Measurements from ENCODE around the gene ITPR1.
A peak's percentile ranks its signal among the peaks of the same experiment; 100 is the strongest.

The ITPR1 gene

DNA sequence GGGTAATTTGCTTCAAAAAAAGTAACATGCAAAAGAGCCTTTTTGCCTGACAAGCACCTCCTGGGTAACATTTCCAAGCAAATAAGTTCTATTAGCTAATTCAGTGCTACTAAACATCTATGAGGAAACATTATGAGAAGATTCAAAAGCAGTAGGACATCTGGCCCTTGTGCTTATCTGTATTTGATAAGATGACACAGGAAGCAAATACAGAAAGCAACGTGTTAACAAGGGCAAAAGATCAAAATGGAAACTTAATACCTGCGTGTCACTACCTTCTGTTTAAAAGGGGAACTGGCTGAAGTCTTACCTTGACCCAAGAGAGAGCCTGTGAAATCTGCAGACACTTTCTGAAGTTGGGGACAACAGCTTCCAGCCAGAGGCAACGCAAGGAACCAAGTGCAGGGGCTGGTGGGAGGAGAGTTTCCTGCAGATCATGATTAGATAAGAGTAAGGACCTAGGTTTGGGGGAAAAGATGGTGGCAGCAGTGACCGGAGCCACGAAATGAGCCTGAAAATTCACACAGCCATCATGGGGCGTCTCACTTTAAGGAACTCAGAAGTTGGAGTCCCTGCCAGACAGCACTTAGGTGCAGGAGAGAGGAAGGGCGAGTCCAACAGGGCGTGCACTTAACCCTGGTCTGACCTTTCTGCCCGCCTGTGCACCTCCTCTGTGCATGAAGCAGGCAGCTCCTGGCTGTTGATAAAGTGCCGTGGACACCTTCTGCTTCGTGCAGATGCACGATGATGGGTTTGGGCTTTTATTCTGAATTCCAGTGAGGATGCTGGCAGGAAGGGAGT lies 332.5 kb downstream of the ITPR1 start:
- DNase-seq (ENCODE audit: low read depth in 2 of 2): no peak

DNA sequence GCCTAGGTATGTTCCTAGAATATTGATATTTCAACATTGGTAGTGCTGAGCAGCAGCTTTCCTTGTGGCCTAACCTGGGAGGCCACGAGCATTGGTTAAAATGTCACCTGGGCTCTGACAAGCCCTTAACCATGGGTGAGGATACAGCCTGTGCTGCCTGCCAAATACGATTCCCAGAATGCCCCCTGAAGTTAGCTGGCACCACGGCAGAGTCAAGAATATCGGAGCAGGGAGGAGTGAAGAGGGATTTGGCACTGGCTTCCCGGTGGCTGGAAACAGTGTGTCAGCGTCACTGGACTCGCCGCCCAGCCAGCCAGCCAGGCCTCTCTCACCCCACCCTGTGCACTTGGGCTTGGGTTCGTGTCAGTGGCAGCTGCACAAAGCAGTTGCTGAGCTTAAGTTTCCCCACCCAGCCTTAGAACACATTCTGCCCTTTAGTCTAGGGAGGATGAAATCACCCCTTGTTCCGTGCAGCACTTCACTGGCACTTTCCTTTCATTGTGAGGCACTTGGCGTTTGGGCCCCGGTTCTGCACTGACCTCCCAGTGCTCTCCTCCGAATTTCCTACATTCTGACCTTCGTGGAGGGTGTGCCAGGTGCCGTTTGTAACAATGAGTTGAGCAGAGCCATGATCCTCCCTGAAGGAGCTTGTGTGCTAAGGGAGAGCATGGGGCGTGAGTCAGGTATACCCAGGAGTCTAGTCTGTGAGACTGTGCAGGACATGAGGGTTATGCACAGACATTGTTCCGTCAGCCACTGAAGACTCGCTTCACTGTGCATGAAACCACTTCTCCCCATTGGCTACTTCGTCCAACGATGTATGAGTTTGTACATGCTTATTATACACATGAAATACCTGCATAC lies 333.3 kb downstream of the ITPR1 start:
- no peak for DNase-seq (ENCODE audit: low read depth in 2 of 2)

DNA sequence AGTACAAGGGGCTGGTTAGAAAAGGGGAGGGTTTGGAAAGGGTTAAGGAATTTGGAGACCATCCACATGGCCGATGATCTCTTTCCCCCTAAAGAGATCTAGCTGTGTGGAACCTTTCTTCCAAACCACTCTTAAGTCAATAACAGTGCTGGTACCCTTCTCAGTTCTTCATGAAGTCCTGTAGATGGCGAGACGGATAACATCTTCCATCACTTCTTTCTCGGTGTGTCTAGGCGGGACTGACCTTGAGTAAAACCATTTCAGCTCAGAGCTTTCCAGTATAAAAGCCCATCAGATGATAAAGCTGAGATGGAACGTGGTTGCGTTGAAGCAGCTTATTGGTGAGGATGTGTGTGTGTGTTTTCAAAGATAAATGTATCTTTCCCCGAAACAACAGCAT lies 334.6 kb downstream of the ITPR1 start:
- no peak for DNase-seq (ENCODE audit: low read depth in 2 of 2)

DNA sequence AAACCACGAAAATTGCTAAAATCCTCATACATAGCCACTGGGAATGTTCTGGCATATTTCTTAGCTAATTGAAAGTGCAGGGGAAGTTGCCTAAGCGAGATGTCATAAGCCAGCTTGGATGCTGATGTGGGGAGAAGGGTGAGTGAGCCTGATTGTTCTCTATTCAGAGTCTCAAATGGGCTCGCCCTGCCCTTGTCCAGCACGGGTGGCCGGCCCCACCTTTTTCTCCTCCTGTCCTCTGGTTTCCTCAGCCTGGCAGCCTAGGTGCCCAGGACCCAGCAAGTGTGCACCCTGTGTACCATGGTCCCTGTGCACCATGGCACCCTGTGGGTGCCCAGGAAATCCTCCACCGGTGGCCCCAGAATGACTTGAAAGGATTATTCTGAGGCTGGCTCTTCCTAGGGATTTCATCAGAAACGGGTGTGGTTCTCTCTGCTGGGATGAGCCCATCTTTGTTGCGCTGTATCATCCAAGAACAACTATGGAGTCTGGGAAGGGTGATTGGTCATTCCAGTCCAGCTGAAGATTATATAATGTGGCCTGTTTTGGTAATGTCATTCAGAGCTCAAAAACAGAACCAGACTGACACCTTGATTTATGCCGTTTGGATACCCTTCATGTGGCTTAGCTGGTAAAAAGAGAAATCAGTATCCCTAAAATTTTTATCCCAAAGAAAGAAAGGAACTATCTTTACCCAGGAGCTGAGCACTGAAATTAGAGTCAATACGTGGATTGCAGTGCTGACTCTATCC lies 335.3 kb downstream of the ITPR1 start:
- DNase-seq (ENCODE audit: low read depth in 2 of 2): peak; percentile 69 to 71

DNA sequence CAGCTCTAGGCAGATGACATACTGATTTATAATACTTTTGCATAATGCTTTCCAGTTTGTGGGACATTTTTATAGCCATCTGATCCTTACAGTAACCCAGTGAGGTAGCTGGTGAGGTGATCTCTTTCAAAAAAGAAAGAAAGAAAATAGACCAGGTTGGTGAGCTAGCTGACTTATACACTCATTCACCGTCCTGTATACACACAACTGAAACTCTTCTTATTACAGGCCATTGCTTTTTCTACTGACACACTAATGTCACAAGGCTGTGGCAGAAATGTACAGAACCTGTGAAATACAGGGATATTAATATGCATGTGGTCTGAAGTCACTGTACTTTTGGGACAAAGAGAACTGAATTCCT lies 335.9 kb downstream of the ITPR1 start:
- DNase-seq (ENCODE audit: low read depth in 2 of 2): no peak

DNA sequence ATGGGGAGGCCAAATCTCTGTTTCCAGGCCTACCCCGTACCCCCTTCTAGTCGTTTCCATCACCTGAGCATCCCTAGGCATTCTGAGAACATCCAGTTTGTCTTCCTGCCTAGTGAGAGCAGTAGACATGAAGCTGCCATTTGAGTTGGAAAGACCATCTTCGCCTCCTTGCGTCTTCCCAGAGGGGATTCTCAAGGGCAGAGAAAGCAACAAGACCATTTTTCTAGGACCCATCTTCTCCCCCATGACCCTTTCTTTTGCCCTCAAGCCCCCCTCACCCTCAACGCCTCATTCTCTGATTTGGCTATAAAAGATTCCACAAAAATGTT lies 337.4 kb downstream of the ITPR1 start:
- no peak for DNase-seq (ENCODE audit: low read depth in 2 of 2)

DNA sequence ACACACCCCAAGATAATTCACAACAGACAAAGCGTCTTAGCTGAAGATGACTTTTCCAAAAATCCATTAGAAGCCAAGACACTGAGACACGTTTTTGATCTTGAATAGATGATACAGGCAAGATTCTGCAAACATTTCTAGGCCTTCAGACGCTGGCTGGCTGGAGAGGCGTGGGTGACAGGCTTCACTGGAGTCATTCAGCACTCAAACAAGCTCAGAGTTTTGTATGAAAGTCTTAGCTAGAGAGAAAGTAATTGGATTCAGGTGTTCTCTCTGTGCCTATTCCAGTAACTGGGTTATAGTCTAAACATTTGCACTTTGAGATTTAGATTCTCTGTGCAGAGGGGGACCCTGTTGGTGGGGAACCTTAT lies 338.4 kb downstream of the ITPR1 start:
- DNase-seq (ENCODE audit: low read depth in 2 of 2): no peak

DNA sequence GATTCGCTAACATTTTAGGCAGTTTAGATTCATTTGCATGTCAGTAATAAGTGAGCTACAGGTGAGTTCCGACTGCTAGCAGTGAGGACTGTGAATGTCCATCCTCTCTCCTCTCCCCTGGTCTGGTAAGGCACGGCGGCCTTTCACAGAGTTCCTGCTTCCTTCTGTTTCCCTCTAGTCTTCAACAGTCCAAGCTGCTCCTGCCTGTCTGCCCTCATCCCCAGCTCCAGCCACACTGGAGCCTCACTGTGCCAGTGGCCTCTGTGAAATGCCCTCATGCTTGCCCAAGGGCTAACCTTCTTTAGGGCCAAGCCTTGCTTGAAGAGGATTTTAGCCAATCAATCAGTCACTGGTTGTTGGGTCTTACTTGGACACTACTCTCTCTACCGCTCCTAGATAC lies 340.3 kb downstream of the ITPR1 start:
- no peak for DNase-seq (ENCODE audit: low read depth in 2 of 2)

DNA sequence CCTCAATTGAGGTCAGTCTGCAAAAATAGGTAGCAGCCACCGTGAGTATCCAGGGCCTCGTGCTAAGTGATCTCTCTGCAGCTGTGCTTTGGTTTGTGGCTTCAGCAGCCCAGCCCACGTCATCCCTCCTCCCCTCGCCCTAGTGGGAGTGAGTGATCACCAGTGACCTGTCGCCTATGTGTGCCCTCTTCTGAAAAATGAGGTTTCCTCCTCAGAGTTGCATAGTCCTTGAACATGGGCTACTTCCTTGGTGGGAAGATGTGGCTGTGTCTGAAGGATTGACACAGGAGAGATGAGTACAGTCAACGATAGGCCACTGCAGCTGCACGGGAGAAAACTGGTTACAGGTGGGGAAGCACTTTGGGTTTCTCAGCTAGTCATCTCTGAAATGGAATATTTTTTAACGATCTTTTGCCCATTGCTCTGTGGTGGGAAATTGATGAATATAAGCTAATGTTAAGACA lies 341.3 kb downstream of the ITPR1 start:
- DNase-seq (ENCODE audit: low read depth in 2 of 2): no peak

DNA sequence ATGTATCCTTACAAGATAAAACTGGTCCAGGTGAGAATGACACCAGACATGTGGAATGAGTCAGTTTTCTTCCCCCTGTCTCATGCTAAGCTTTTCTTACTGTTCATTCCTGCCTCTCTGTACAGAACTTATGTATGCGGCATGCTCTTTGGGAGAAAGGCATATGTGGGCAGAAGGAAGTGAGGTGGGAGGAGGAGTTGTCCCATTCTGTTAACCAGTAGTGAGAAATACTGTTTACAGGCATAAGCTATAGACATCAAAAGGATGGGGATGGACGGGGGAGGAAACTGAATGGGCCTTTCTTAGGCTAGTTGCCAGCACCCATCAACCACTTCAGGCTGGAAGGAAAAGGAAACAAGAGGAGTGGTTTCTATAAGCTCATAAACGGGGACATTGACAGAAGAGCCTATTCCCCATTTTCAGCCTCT lies 342.5 kb downstream of the ITPR1 start:
- no peak for DNase-seq (ENCODE audit: low read depth in 2 of 2)

DNA sequence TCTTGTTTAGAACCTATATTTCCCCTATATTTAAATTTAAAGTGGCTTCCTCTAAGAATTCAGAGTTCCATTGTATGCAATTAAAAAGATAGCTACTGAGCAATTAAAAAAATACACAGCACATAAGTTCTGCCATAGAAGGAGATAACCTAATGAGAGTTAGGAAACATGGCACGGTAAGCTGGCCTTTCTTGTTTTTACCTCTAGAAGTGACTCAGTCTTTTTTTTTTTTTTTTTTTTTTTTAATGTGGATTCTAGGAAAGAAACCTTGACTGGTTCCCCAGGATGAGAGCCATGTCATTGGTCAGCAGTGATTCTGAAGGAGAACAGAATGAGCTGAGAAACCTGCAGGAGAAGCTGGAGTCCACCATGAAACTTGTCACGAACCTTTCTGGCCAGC lies 343.4 kb downstream of the ITPR1 start:
- DNase-seq (ENCODE audit: low read depth in 2 of 2): no peak

DNA sequence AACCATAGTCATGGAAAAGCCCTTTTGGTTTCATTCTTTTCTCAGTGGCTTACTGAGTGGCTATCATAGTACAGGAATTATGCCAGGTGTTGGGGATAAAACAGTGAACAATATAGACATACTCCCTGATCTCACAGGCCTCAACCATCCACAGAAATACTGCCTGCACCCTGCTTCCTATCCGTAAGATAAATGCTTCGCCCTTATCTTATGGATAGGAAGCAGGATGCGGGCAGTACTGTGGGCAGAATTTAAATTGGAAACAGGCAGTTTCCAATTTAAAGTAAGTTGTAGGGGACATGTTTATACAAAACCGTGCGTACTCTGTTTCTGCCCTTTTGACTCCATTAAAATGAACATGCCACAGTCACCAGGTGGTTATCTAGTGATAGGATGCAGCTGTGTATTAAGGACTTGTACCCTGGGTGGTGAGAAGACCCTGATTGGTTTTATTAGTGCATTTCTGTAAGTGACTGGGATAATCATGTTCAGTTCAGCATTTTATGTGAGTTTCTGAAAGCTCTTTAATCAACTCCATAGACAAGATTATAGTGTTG lies 344.3 kb downstream of the ITPR1 start:
- DNase-seq (ENCODE audit: low read depth in 2 of 2): no peak

DNA sequence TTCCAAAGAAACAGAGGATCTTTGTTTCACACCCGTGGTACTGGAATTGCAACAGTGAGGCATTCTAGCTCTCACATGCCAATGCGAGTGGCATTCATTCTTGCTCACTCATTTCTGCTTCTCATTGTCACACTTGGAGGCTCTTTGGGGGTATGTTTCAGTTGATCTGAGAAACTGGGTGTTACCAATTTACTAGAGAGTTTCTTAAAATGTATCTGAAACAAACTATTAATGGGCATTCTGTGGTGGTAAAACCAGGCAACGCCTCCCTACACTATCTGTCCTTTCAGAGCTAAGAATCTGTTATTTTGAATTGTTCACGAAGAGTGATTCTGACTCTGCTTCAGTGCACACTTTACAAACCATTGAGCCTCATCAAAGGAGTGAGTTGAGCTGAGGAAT lies 345.5 kb downstream of the ITPR1 start:
- no peak for DNase-seq (ENCODE audit: low read depth in 2 of 2)

DNA sequence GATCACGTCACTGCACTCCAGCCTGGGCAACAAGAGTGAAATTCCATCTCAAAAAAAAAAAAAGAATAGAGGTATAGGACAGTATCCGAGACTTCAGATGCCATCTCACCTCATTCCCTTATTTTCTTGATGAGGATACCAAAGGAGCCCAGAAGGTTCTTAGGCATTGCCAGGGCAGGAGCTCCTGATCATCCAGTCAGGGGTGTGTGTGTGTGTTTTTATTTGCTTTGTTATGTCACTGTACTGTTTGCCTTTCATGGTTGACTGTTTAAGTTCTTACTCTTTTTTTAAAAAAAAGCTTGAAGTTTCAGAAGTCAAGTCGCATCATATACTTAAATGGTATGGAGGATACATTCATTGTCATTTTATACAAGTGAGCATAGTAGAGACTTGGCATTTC lies 346.1 kb downstream of the ITPR1 start:
- DNase-seq (ENCODE audit: low read depth in 2 of 2): no peak

DNA sequence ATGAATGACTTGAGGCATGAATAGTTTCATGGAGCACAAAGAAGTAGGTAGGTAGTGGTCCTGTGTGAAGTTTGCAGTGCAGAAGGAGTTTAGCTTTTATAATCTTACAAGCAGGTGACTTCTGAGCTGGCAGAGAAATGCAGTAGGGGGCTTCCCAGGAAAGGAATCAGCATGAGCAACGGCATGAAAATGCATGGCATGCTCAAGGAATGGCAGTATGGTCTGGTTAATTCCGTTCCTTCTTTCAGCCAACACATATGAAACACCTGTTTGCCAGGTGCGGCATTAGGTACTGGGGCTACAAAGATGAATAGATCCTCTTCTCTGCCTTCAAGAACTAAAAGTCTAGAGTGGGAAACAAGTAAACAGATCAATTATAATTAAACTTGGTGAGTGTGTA lies 348.1 kb downstream of the ITPR1 start:
- no peak for DNase-seq (ENCODE audit: low read depth in 2 of 2)

DNA sequence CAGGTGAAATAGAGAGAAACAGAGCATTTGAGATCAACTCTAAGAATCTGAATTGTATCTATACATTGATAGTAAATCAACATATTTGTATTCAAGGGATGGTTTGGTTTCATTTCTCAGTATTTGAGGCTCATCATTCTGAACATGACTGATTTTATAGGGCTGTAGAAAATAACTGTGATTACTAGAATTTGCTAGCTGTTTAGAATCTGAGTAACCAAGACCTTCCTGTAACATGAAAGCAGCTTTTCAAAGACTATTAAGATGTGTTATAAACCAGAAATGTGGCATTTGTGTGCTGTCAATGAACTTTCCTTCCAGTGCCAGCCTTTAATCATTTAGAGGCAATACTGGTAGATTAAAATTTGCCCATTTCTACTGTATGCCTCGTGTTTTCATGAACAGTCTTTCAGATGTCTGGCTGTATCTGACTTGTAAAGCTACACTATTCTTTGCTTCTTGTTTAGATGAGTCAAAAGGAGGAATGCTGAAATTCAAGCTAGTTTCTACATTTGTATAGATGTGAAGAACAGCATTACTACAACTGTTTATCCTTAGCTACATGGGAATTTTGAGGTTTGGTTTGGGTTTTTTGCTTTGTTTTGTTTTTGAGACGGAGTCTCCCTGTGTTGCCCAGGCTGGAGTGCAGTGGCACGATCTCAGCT lies 348.8 kb downstream of the ITPR1 start:
- no peak for DNase-seq (ENCODE audit: low read depth in 2 of 2)

DNA sequence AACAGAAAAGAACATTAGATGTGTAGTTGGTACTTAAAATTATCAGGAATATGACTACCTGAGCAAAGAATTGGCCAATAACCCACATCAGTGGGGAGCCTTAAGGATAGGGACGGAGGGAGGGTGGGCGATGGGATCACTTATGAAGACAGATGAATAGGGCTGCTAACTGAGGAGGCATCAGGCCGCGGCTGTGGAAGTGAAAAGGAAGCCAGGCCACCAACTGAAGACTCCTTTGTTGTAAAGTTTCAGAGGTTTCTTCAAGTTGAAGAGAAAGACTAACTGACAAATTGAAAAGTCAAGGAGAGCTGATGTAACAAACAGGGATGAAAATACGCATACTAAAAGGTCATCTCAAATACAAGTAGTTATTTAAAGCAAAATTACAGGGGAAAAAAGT lies 350.5 kb downstream of the ITPR1 start:
- no peak for DNase-seq (ENCODE audit: low read depth in 2 of 2)

DNA sequence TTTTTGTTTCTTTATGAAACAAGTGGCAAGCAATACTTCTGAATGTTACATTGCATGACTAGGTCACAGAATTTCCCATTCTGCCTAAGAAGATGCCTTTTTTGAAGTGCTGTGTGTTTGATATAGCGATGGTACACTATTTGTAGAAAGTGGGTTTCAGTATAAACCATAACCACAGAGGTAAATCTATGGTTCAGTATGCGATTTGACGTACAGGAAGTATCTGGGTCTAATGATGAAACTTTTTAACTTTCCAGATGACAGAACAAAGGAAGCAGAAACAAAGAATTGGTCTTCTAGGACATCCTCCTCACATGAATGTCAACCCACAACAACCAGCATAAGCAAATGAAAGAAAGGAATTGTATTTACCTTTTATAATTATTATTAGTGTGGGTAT lies 352.7 kb downstream of the ITPR1 start:
- DNase-seq (ENCODE audit: low read depth in 2 of 2): no peak

DNA sequence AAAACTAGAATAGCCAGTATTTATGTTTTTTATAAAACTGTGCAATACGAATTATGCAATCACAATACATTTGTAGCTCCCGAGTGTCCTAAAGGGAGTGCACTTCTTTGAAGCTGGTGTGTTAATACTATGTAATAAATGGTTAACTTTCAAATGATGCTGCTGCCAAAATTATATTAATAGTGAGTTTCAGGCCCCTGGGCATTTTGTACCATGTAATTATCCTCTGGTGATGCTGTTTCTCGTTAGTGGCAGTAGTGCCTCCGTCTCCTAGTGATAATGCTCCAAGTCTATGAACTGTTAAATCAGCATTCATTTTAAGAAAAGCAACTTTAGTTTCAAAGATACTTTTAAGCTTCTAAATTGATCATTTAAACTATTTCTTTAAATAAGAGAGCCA lies 353.4 kb downstream of the ITPR1 start:
- DNase-seq (ENCODE audit: low read depth in 2 of 2): no peak

DNA sequence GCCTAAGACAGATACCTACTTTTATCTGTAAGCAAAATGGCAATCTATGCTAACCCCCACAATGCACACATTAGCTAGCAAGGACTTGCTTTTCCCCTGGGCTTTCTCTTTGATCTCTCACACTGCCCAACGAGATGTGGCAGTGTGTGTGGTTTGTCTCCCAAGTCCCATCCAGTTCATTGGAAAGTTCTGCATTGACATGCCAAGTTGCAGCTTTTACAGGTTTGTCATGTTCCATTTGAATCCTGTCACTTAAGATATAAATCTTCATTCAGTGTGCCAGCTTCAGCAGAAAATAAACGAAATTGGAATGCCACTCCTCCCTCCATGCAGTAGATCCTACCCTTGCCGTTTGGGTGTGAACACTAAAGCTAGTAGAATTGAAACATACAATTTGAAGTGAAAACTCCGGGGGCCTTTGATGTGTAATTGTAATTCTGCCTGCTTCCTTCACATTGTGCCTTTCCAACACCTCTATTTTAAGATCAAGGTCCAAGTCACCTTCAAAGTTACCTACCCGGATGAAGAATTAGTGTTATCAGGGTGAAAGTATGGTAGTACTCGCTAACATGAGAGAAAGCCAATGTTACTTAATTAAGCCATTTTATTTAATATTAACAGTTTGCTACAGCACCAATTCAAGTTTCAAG lies 355.2 kb downstream of the ITPR1 start:
- no peak for DNase-seq (ENCODE audit: low read depth in 2 of 2)

DNA sequence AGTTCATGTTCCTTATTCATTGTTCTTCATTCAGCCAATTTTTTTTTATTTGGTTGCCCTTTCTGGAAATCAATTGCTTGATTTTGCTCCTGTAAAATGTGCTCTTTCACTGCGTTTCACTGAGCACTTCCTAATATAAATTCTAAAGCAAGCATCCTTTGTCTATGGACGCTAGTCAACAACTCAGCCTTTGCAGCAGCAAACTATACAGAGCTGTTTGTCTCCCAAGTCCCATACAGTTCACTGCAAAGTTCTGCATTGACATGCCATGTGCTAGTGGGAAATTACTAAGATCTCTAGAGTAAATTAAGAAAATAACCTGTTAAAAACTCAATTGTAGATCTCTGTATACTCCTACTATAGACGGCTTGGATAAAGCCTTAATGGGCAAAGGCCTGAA lies 356.0 kb downstream of the ITPR1 start:
- DNase-seq (ENCODE audit: low read depth in 2 of 2): no peak

Data from fibroblast of skin of left biceps (primary cell).